ENCODE results near the gene KLC1.

Gene KLC1

DNA sequence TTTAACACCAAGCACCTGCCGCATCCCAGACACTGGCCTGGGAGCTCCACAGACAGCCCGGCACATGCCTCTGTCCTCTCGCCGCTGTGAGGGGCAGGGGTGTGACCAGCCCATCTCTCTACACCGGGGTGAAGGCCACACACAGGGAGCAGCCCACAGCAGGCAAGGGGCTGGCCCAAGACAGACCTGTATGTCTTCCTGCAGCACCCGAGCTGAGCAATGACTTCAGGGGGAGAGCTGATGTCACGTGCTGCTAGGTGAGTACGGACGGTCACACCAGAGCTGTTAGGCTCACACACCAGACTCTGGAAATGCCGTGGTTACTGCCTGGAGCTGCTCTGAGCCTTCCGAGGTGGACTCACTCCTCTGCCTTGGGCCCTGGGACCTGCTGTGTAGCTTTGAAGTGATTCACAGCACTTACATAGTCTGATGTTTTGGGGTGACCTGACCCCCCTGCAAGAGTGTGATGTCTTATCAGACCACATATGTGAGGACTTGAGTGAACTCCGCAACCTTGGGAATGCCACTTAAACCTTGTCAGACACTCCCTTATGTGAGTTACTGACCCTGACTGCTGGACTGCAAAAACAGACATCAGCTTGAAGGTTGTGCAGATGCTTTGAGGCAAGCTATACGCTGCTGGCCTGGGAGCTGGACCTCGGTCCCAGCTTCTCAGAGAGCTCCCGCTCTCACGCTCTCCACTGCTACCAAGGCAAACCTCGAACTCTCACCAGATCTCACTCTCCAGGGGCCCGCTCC is 84.5 kb downstream of the KLC1 start:
- H3K4me3 ChIP-seq (ENCODE audit: low read length) = no peak overlapping the region
- peak; percentile 28 for DNase-seq (ENCODE audit: low read depth)
- TF ChIP-seq, protein P1, sequence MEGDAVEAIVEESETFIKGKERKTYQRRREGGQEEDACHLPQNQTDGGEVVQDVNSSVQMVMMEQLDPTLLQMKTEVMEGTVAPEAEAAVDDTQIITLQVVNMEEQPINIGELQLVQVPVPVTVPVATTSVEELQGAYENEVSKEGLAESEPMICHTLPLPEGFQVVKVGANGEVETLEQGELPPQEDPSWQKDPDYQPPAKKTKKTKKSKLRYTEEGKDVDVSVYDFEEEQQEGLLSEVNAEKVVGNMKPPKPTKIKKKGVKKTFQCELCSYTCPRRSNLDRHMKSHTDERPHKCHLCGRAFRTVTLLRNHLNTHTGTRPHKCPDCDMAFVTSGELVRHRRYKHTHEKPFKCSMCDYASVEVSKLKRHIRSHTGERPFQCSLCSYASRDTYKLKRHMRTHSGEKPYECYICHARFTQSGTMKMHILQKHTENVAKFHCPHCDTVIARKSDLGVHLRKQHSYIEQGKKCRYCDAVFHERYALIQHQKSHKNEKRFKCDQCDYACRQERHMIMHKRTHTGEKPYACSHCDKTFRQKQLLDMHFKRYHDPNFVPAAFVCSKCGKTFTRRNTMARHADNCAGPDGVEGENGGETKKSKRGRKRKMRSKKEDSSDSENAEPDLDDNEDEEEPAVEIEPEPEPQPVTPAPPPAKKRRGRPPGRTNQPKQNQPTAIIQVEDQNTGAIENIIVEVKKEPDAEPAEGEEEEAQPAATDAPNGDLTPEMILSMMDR (IDR thresholded peaks at IDR 0.05; ENCODE audit: insufficient read depth, low read depth, low read length, missing control alignments) = no peak

DNA sequence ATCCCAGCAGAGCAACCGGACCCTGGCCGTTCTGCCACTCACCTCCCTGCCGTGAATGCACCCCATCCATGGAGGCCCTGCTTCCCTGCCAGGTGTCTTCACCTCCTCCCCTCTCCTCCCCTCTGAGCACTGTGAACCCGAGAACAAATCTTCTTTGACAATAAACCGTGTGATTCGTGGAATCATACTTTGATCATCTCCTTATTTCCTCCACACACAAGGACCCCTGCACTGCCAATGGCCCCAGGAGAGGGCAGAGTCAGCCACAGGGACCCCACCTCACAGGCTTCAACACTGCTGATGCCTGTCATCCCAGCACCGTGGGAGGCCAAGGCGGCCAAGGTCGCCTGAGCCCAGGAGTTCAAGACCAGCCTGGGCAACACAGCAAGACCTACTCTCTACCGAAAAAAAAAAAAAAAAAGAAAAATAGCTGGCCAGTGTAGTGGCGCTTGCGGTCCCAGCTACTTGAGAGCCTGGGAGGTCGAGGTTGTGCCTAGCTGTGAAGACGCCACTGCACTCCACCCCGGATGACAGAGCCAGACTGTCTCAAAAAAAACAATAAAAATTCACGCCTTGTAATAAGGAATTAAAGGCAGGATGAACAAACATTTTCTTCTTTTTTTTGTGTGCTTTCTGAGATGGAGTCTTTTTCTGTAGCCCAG is 85.2 kb downstream of the KLC1 start:
- H3K4me3 ChIP-seq (ENCODE audit: low read length) = peak overlapping the region; percentile 43
- DNase-seq (ENCODE audit: low read depth) = no peak
- TF ChIP-seq, protein P1 (IDR thresholded peaks at IDR 0.05; ENCODE audit: insufficient read depth, low read depth, low read length, missing control alignments) = no peak

DNA sequence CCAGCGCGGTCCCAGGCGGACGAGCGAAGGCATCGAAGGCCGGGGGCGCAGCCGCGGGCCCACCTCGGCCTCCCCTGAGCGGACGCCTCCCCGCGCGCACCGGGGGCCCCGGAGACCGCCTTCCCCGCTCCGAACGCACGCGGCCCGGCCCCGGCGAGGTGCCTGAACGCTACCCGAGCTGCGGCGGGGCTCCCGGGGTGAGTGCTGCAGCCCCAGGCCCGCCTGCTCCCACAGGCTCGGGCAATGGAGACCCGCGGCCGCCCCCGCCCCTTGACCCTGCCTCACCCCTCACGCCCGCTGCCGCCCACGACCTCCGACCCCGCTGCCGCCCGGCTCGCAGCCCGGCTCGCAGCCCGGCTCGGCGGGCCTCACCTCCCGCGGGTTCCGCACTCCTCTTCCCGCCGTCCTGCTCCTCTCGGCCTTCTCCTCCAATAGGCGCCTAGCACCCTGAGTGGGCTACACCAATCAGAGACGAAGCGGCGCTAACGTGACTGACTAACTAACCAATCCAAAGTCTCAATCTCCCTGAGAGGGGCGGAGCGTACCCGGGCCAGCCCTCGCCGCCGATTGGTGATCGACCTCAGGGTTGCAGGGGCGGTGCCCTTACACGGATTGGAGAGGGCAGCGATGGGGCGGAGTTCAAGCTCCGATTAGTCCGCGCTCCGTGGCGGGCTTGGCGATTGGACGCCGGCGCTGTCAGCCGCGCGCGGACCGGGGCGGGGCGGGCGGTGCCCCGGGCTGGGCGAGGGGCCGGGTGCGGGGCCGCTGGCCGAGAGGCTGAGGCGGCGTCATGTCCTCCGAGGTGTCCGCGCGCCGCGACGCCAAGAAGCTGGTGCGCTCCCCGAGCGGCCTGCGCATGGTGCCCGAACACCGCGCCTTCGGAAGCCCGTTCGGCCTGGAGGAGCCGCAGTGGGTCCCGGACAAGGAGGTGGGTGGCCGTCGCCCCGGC is 86.3 kb downstream of the KLC1 start, which contains the start of the genes XRCC3 and ZFYVE21:
TSS of gene XRCC3 (minus strand) at position 400 of the 949 bp plus-strand sequence. CDS start 4,364 bp downstream, outside the sequence.
TSS of gene ZFYVE21 (plus strand) at position 759 of the 949 bp plus-strand sequence. CDS start at position 791, 32 bp downstream.
- peak; percentile 100 for DNase-seq (ENCODE audit: low read depth)
- TF ChIP-seq, protein P1 (IDR thresholded peaks at IDR 0.05; ENCODE audit: insufficient read depth, low read depth, low read length, missing control alignments) = no peak
- H3K4me3 ChIP-seq (ENCODE audit: low read length) = peak within 1 kb of the TSS; percentile 63

GRCh38 chr14:103716091-103716801 is 87.2 kb downstream of the KLC1 start:
- TF ChIP-seq, protein P1 (IDR thresholded peaks at IDR 0.05; ENCODE audit: insufficient read depth, low read depth, low read length, missing control alignments) = no peak
- peak; percentile 19 for DNase-seq (ENCODE audit: low read depth)

GRCh38 chr14:103716899-103717411 is 87.9 kb downstream of the KLC1 start:
- TF ChIP-seq, protein P1 (IDR thresholded peaks at IDR 0.05; ENCODE audit: insufficient read depth, low read depth, low read length, missing control alignments) = no peak
- H3K4me3 ChIP-seq (ENCODE audit: low read length) = peak overlapping the region; percentile 63
- DNase-seq (ENCODE audit: low read depth) = no peak

More at GRCh38 chr14:103716091-103716801, 87.2 kb downstream of the KLC1 start:
- peak overlapping the region; percentile 63 for H3K4me3 ChIP-seq (ENCODE audit: low read length)

DNA sequence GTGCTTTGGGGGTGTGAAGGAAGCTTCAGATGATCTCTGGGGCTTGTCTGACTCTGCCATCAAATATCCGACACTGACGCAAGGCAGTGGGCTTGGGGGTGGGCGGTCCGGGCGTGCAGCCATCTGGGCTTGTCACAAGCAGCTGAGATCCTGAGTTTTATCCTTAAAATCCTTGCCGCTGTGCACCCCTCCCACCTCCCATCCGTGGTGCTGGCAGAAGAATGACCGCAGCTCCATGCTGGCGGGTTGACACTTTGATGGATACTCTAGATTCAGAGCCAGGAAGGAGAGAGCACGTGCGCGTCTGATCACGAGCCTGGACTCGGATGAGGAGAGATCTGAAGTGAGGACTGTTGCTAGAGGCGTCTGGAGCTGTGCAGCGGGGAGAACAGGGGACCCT is 89.6 kb downstream of the KLC1 start:
- H3K4me3 ChIP-seq (ENCODE audit: low read length) = no peak overlapping the region
- TF ChIP-seq, protein P1 (IDR thresholded peaks at IDR 0.05; ENCODE audit: insufficient read depth, low read depth, low read length, missing control alignments) = no peak
- DNase-seq (ENCODE audit: low read depth) = no peak
